ENCODE data around the gene HSPA1L.

Gene HSPA1L

GRCh38 chr6:31781244-31782125 is 33.6 kb downstream of the HSPA1L start:
- no peak for DNase-seq (ENCODE audit: low spot score)

- no peak for DNase-seq (ENCODE audit: low spot score)
These were observed 34.4 kb downstream of the HSPA1L start for GRCh38 chr6:31780507-31781243.

GRCh38 chr6:31779908-31780307 is 35.2 kb downstream of the HSPA1L start:
- DNase-seq (ENCODE audit: low spot score): no peak

- no peak for DNase-seq (ENCODE audit: low spot score)
These were observed 35.8 kb downstream of the HSPA1L start for GRCh38 chr6:31778999-31779885.

GRCh38 chr6:31778193-31778592 is 36.9 kb downstream of the HSPA1L start:
- no peak for DNase-seq (ENCODE audit: low spot score)

- DNase-seq (ENCODE audit: low spot score): no peak
These were observed 37.4 kb downstream of the HSPA1L start for GRCh38 chr6:31777667-31778050.

GRCh38 chr6:31776989-31777666 is 38.0 kb downstream of the HSPA1L start, which contains the start of gene VWA7:
Gene VWA7, minus strand, starts transcription at chr6:31777328. Its CDS starts 549 bp downstream, at chr6:31776779.
- peak; percentile 57 for DNase-seq (ENCODE audit: low spot score)

- no peak for DNase-seq (ENCODE audit: low spot score)
These were observed 38.5 kb downstream of the HSPA1L start for GRCh38 chr6:31776485-31776988.

GRCh38 chr6:31775633-31776484 is 39.2 kb downstream of the HSPA1L start:
- no peak for DNase-seq (ENCODE audit: low spot score)

GRCh38 chr6:31775184-31775583 is 39.9 kb downstream of the HSPA1L start:
- DNase-seq (ENCODE audit: low spot score): no peak

GRCh38 chr6:31771992-31772358 is 43.1 kb downstream of the HSPA1L start:
- DNase-seq (ENCODE audit: low spot score): no peak

- DNase-seq (ENCODE audit: low spot score): no peak
These were observed 44.2 kb downstream of the HSPA1L start for GRCh38 chr6:31770860-31771259.

GRCh38 chr6:31769684-31770371 is 45.3 kb downstream of the HSPA1L start:
- peak; percentile 87 for DNase-seq (ENCODE audit: low spot score)

GRCh38 chr6:31768363-31769257 is 46.5 kb downstream of the HSPA1L start:
- DNase-seq (ENCODE audit: low spot score): no peak

GRCh38 chr6:31767096-31767645 is 47.9 kb downstream of the HSPA1L start:
- DNase-seq (ENCODE audit: low spot score): no peak

- DNase-seq (ENCODE audit: low spot score): no peak
These were observed 48.9 kb downstream of the HSPA1L start for GRCh38 chr6:31765910-31766794.

- DNase-seq (ENCODE audit: low spot score): no peak
These were observed 49.5 kb downstream of the HSPA1L start for GRCh38 chr6:31765559-31765909.

- no peak for DNase-seq (ENCODE audit: low spot score)
These were observed 50.9 kb downstream of the HSPA1L start for GRCh38 chr6:31764198-31764597.

Data from NAMALWA (cell line).